Lower lobe of right lung (tissue), 2 donors: ENCODE results near the gene SHISA7. TPM values are rescaled to one million over a fixed set of nuclear protein-coding genes. Genes with fewer than 3 reads are reported as not detected.
"Not testable (repeated sequence)": the region's sequence is repeated elsewhere in the genome, so short reads cannot be mapped to it uniquely, and the experiment has no call there.

Experiments
- ATAC-seq, 2 donors: fragments of 200-7000 bp; cut with Tn5 transposase; one replicate each; pipeline ENCODE4 v1.9.1; 2020 to 2022; ENCODE audit warnings: mild to moderate bottlenecking in 2 of 2, moderate library complexity in 2 of 2
- DNase-seq: peaks from one replicate; pipeline ENCODE4 v3.0.0-alpha.2; 2020
- H3K27ac ChIP-seq: fragments of 200-600 bp; one replicate; pipeline ENCODE4 v1.8.0; 2022
- H3K27me3 ChIP-seq: fragments of 200-600 bp; one replicate; pipeline ENCODE4 v1.8.0; 2022; ENCODE audit warnings: low read depth
- H3K36me3 ChIP-seq: fragments of 200-600 bp; one replicate; pipeline ENCODE4 v1.8.0; 2022; ENCODE audit warnings: mild to moderate bottlenecking
- H3K4me1 ChIP-seq: fragments of 200-600 bp; one replicate; pipeline ENCODE4 v1.8.0; 2022
- H3K4me3 ChIP-seq: fragments of 200-600 bp; one replicate; pipeline ENCODE4 v1.8.0; 2022; ENCODE audit warnings: mild to moderate bottlenecking
- H3K9me3 ChIP-seq: fragments of 200-600 bp; one replicate; pipeline ENCODE4 v1.8.0; 2022
- intact Hi-C: fragments of 100-400 bp; cut with DNase I; formaldehyde crosslinking; loops from one replicate; pipeline ENCODE4 v1.11.0; 2022
- total RNA-seq: library from RNA; stranded (reverse); fragmentation: NEBNext Ultra II Directional; extraction: Animal tissue kit (Norgen Biotek cat#: 25700); gene quantifications from one replicate; pipeline ENCODE4 v1.2.1, GENCODE V29; 2021
- TF ChIP-seq, protein P1 (sequence below): fragments of 200-600 bp; IDR thresholded peaks from one replicate; pipeline ENCODE4 v1.8.0; 2022; ENCODE audit warnings: antibody characterized with exemption, mild to moderate bottlenecking
- donor health status: DM: no; HTN: yes; CAD: no; lungs with severe emphysema.

SHISA7 gene
- total RNA-seq, 1 donor from 2014 or later = not detected

DNA sequence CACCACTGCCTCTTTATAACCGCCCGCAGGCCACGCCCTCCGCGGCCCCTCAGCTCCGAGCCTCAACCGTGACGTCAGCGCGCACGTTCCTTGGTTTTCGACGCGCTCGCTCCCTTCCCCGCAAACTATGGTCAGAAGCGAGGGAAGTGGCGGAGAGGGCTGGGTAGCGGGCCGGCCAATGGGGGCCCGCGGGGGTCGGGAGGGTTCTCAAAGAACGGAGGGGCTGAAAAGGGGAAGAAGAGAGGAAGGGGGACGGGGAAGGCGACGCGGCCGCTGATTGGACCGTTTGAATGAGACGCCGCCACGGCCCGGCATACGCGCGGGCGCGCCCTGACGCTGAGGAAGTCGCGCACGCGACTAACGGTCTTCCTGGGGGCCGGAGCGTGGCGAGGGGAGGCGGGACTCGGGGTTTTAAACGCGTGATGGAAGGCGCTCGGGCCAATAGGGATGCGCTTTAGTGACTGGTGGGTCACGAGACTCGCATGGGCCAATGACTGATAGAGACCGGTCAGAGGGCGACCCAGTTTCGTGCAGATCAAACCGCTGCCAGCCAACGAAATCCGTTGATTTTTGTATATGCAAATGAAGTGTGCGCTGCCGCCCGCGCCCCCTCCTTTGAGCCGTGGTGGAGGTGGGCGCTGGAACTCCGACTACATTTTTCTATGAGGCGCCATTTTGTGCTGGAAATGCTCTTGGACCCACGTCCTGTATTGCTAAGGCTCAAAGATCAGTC is 35.1 kb downstream of the SHISA7 start:
- TF ChIP-seq, protein P1, sequence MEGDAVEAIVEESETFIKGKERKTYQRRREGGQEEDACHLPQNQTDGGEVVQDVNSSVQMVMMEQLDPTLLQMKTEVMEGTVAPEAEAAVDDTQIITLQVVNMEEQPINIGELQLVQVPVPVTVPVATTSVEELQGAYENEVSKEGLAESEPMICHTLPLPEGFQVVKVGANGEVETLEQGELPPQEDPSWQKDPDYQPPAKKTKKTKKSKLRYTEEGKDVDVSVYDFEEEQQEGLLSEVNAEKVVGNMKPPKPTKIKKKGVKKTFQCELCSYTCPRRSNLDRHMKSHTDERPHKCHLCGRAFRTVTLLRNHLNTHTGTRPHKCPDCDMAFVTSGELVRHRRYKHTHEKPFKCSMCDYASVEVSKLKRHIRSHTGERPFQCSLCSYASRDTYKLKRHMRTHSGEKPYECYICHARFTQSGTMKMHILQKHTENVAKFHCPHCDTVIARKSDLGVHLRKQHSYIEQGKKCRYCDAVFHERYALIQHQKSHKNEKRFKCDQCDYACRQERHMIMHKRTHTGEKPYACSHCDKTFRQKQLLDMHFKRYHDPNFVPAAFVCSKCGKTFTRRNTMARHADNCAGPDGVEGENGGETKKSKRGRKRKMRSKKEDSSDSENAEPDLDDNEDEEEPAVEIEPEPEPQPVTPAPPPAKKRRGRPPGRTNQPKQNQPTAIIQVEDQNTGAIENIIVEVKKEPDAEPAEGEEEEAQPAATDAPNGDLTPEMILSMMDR = no peak
- intact Hi-C loops = no loop called here
- H3K4me1 ChIP-seq = peaks cover 14% of the 10 kb centered on the region
- H3K9me3 ChIP-seq = no peaks in the 10 kb centered on the region
- H3K27ac ChIP-seq = peak overlapping the region; percentile 93
- peak overlapping the region; percentile 94 for H3K4me3 ChIP-seq
- H3K36me3 ChIP-seq = peaks cover 31% of the 10 kb centered on the region
- DNase-seq = peak; percentile 99
- H3K27me3 ChIP-seq = no peaks in the 10 kb centered on the region
- ATAC-seq = peak; percentile 97 to 98

DNA sequence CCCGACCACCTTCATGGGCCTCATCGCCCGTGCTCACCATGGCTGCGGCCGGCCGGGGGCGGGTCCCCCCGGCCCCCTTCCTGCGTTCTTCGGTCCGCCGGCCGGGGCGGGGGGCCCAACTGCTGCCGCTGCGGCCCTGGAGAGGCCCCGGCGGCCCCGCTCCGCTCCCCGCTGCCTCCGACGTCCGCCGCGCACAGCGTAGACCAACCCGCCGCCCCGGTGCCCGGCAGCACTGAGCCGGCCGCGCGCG is 35.6 kb downstream of the SHISA7 start, which contains the start of gene UBE2S:
Gene UBE2S, minus strand, starts transcription at position 239 of the 250 bp plus-strand sequence. Its CDS starts 199 bp downstream, at position 40.
- peak in 1 of 2 donors; percentile 17 for ATAC-seq
- DNase-seq, H3K27me3 ChIP-seq, H3K9me3 ChIP-seq, intact Hi-C loops: not testable (repeated sequence)
- Histone ChIP-seq H3K27ac (peak within 1 kb of the TSS; percentile 93), H3K4me3 (peak within 1 kb of the TSS; percentile 94), H3K4me1 (peaks cover 14% of the 10 kb centered on the region), H3K36me3 (peaks cover 36% of the 10 kb centered on the region)

GRCh38 chr19:55406826-55407549 is 36.1 kb downstream of the SHISA7 start:
- H3K36me3 ChIP-seq = peaks cover 41% of the 10 kb centered on the region
- peak; percentile 1 to 40 for ATAC-seq
- peak overlapping the region; percentile 93 for H3K27ac ChIP-seq
- H3K9me3 ChIP-seq = no peaks in the 10 kb centered on the region
- TF ChIP-seq, protein P1 = no peak
- H3K4me3 ChIP-seq = peak overlapping the region; percentile 94
- peaks cover 14% of the 10 kb centered on the region for H3K4me1 ChIP-seq
- intact Hi-C loops = no loop called here
- DNase-seq = no peak
- no peaks in the 10 kb centered on the region for H3K27me3 ChIP-seq

DNA sequence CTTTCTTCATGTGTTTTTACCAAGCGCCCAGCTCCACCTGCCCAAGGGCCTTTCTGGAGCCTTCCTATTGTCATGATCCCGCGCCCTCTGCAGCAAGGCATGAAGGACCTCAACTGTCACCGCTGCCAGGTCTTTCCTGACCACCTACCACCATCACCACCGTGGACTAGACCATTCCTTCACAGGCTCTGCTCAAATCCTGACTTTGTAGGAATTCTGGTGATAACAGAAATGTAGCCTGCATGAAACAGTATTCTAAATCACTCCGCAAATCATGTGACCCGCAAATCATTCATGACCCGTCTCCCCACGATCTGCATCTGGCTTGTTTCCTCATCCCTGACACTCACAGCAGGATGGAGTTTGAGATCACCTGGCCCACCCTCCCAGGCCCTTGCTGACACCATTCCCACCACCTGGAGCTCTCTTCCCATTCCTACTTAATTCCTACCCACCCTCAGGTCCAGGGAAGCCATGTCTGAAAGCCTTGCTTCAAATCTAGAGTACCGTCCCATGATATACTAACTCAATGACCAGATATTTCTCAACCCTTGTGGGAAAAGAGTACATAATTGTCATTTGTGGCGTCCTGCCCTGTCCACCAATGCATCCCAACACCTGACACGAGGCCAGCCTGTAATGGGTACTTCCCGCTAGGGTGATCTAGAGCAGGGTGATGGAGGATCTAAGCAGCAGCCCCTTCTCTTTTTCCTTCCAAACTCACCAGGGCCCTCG is 36.8 kb downstream of the SHISA7 start:
- H3K4me3 ChIP-seq = peak overlapping the region; percentile 94
- H3K9me3 ChIP-seq = no peaks in the 10 kb centered on the region
- ATAC-seq = no peak
- H3K27me3 ChIP-seq = no peaks in the 10 kb centered on the region
- peaks cover 14% of the 10 kb centered on the region for H3K4me1 ChIP-seq
- intact Hi-C loops = no loop called here
- no peak overlapping the region for H3K27ac ChIP-seq
- TF ChIP-seq, protein P1 = no peak
- no peak for DNase-seq
- peaks cover 46% of the 10 kb centered on the region for H3K36me3 ChIP-seq

GRCh38 chr19:55405638-55406037 is 37.5 kb downstream of the SHISA7 start:
- ATAC-seq = no peak
- TF ChIP-seq, protein P1 = no peak

More at GRCh38 chr19:55405638-55406037, 37.5 kb downstream of the SHISA7 start:
- Histone ChIP-seq H3K4me1 (peaks cover 14% of the 10 kb centered on the region), H3K27ac (no peak overlapping the region), H3K27me3 (no peaks in the 10 kb centered on the region), H3K4me3 (no peak overlapping the region), H3K9me3 (no peaks in the 10 kb centered on the region), H3K36me3 (peaks cover 51% of the 10 kb centered on the region)
- DNase-seq = no peak
- intact Hi-C loops = no loop called here
